Activated T-helper 1 cell treated with anti-CD3 and anti-CD28 coated beads, Interleukin-2, amount 50 U/mL, for 16 hours (primary cell): ENCODE data around the gene THSD7B.
"Not testable (repeated sequence)": the region's sequence is repeated elsewhere in the genome, so short reads cannot be mapped to it uniquely, and the experiment has no call there.

Experiments used
- DNase-seq, 2 donors: peaks; one replicate each; pipeline ENCODE4 v3.0.0-alpha.2; 2020; ENCODE audit warnings: low read depth in 1 of 2, low spot score in 1 of 2

Gene THSD7B

GRCh38 chr2:137039482-137040152, 274.3 kb downstream of the THSD7B start:
- DNase-seq: no peak

- no peak for DNase-seq
Observed at GRCh38 chr2:137047369-137047768, 282.0 kb downstream of the THSD7B start.

GRCh38 chr2:137048455-137048854, 283.1 kb downstream of the THSD7B start:
- no peak for DNase-seq

GRCh38 chr2:137049518-137049917, 284.2 kb downstream of the THSD7B start:
- DNase-seq: no peak

- no peak for DNase-seq
Observed at GRCh38 chr2:137050949-137051348, 285.6 kb downstream of the THSD7B start.

GRCh38 chr2:137051778-137052398, 286.5 kb downstream of the THSD7B start:
- DNase-seq: no peak

- no peak for DNase-seq
Observed at GRCh38 chr2:137056704-137057103, 291.4 kb downstream of the THSD7B start.

- DNase-seq: not testable (repeated sequence)
Observed at GRCh38 chr2:137076111-137076765, 310.9 kb downstream of the THSD7B start.

GRCh38 chr2:137091704-137092103, 326.4 kb downstream of the THSD7B start:
- DNase-seq: no peak

- no peak for DNase-seq
Observed at GRCh38 chr2:137093116-137093515, 327.8 kb downstream of the THSD7B start.

- no peak for DNase-seq
Observed at GRCh38 chr2:137096187-137096586, 330.8 kb downstream of the THSD7B start.

- no peak for DNase-seq
Observed at GRCh38 chr2:137096693-137097092, 331.3 kb downstream of the THSD7B start.

GRCh38 chr2:137101814-137102213, 336.5 kb downstream of the THSD7B start:
- DNase-seq: not testable (repeated sequence)

- DNase-seq: no peak
Observed at GRCh38 chr2:137107904-137108303, 342.6 kb downstream of the THSD7B start.

GRCh38 chr2:137111896-137112295, 346.6 kb downstream of the THSD7B start:
- DNase-seq: no peak

GRCh38 chr2:137115081-137115794, 349.9 kb downstream of the THSD7B start:
- no peak for DNase-seq

- DNase-seq: no peak
Observed at GRCh38 chr2:137115795-137116089, 350.4 kb downstream of the THSD7B start.

- no peak for DNase-seq
Observed at GRCh38 chr2:137117385-137117784, 352.0 kb downstream of the THSD7B start.

GRCh38 chr2:137118140-137118539, 352.8 kb downstream of the THSD7B start:
- DNase-seq: no peak

- no peak for DNase-seq
Observed at GRCh38 chr2:137123226-137123625, 357.9 kb downstream of the THSD7B start.

GRCh38 chr2:137133225-137133624, 367.9 kb downstream of the THSD7B start:
- DNase-seq: no peak

- DNase-seq: no peak
Observed at GRCh38 chr2:137138263-137138662, 372.9 kb downstream of the THSD7B start.
